ENCODE measurements around the gene SMOC2.

Gene SMOC2

GRCh38 chr6:168485818-168486217 is 44.8 kb downstream of the SMOC2 start:
- DNase-seq (ENCODE audit: low read depth in 2 of 2): no peak

DNA sequence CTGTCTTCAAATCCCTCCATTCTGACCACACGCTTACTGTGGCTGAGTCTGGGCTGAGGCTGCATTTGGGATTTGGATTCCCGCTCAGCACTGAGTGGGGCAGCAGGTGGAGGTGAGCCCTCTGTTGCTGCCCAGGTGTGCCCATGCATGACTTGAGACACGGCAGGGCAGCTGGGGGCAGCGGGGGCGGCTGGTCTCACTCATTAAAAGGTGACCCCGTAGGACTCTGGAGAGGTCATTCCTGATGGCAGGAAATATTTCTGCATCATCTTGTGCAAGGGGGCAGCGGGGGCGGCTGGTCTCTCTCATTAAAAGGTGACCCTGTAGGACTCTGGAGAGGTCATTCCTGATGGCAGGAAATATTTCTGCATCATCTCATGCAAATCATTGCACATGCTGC is 49.8 kb downstream of the SMOC2 start:
- no peak for DNase-seq (ENCODE audit: low read depth in 2 of 2)

DNA sequence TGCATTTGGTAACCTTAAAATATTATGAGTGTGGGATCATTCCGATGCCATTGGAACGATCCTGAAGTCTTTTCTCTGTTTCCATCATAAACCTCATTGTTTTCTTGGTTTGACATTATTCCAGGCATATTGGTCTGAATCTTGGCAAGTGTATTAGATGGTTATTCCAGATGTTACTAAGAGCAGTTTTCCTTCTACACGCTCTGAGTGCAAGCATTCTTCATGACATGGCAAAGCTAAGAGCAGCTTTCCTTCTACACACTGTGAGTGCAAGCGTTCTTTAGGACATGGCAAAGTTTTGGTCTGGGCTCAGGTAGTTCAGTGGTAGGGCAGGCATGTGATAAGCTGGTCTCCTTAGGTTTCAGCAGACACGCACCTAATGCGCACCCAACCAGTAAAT is 53.0 kb downstream of the SMOC2 start:
- no peak for DNase-seq (ENCODE audit: low read depth in 2 of 2)

- no peak for DNase-seq (ENCODE audit: low read depth in 2 of 2)
These were observed 53.7 kb downstream of the SMOC2 start for GRCh38 chr6:168494726-168495125.

GRCh38 chr6:168495133-168495532 is 54.1 kb downstream of the SMOC2 start:
- DNase-seq (ENCODE audit: low read depth in 2 of 2): no peak

- no peak for DNase-seq (ENCODE audit: low read depth in 2 of 2)
These were observed 54.7 kb downstream of the SMOC2 start for GRCh38 chr6:168495636-168496035.

DNA sequence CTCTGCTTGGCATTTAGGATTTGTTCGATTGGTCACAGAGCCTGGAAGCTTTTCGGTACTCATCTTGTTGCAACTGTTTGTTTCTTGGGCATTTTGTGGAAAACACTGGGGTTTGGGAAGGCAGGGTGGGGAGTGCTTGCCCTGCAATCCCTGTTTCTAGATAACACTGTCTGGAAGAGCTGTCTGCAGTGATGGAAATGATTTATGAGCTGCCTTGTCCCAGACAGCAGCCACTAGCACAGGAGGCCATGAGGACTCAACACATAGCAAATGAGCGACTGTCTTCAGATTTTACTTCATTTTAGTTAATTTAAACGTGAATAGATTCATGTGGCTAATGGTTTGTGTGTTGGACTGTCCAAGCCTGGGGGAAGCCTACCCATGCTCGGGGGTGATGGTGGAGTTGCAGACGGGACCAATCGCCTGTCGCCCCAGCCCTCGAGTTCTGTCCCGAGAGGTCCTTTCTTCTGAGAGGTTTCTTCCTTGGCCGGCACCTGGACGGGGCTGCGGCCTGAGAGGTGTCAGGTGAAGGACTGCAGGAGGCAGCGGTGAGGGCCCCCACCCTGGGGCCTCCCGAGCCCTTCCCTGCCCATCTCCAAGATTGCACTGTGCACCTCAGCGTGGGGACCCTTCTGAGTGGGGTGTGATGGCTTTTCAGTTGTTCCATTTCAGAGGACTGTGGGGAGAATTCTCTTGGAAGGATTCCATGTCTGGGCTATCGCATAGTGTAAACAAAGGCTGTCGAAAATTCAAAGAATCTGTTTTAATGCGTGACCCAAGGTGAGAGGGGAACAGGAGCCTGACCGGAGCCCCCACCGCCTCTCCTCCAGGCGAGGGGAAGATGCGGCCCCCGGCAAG is 55.4 kb downstream of the SMOC2 start:
- DNase-seq (ENCODE audit: low read depth in 2 of 2): no peak

- DNase-seq (ENCODE audit: low read depth in 2 of 2): no peak
These were observed 56.0 kb downstream of the SMOC2 start for GRCh38 chr6:168496997-168497331.

GRCh38 chr6:168497381-168497780 is 56.4 kb downstream of the SMOC2 start:
- no peak for DNase-seq (ENCODE audit: low read depth in 2 of 2)

- no peak for DNase-seq (ENCODE audit: low read depth in 2 of 2)
These were observed 57.3 kb downstream of the SMOC2 start for GRCh38 chr6:168498161-168498843.

- no peak for DNase-seq (ENCODE audit: low read depth in 2 of 2)
These were observed 58.2 kb downstream of the SMOC2 start for GRCh38 chr6:168499045-168499650.

GRCh38 chr6:168500519-168500918 is 59.5 kb downstream of the SMOC2 start:
- DNase-seq (ENCODE audit: low read depth in 2 of 2): no peak

GRCh38 chr6:168501561-168501960 is 60.6 kb downstream of the SMOC2 start:
- DNase-seq (ENCODE audit: low read depth in 2 of 2): no peak

- no peak for DNase-seq (ENCODE audit: low read depth in 2 of 2)
These were observed 63.4 kb downstream of the SMOC2 start for GRCh38 chr6:168504366-168504765.

DNA sequence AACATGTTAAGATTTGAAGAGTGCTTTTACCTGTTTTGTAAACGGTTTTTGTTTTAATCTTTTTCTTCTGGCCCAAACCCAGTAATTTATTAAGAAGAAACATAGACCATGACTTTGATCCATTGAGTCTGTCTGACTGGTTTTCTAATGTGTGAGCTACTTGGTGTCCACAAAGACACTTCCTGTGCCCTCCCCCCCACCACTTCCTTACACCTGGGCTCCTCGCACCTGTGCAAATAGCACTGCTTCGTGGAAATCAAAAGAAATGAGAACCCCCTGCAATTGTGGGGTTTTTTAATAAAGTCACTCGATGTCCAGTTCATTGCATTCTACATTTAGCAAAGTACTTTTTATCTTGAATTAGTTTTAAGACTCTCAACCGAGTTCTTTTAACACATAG is 65.5 kb downstream of the SMOC2 start:
- no peak for DNase-seq (ENCODE audit: low read depth in 2 of 2)

- DNase-seq (ENCODE audit: low read depth in 2 of 2): no peak
These were observed 66.3 kb downstream of the SMOC2 start for GRCh38 chr6:168507297-168507696.

DNA sequence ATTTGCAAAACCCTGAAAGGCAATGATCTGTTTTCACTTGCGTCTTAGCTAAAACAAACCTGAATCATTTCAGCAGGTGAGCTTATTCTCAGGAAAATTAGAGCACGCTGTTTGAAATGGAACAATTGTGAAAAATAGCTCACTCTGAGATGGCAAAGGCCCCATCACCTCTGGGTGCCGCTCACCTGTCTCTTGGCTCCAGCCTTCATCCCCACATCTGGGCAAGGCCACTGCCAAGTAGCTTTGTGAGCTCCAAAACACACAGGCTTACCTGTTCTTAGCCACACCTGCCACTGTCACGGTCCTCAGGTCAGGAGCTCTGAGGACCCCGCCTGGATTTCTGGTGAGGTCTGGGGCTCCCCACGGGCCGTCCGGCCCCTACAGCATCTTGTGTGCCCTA is 66.7 kb downstream of the SMOC2 start:
- DNase-seq (ENCODE audit: low read depth in 2 of 2): no peak

GRCh38 chr6:168508903-168509302 is 67.9 kb downstream of the SMOC2 start:
- DNase-seq (ENCODE audit: low read depth in 2 of 2): no peak

DNA sequence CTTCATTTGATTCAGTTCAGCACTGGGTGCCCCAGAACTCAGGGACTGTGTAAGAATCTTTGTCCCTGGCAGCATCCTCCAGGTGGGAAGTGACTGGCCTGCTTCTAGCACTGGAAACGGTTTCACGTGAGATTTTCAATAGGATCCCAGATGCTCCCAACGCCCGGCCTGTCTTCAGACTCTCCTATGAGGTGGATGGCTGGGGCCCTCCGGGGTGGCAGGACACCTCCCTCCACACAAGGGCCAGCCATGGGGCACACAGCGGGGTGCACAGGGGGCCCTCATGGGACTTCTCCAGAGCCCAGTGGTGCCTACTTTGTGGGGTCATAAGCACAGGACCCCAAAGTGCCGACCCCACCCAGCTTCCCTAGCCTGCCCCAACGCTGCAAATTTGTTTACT is 72.8 kb downstream of the SMOC2 start:
- no peak for DNase-seq (ENCODE audit: low read depth in 2 of 2)

- DNase-seq (ENCODE audit: low read depth in 2 of 2): no peak
These were observed 73.2 kb downstream of the SMOC2 start for GRCh38 chr6:168514216-168514615.

- DNase-seq (ENCODE audit: low read depth in 2 of 2): no peak
These were observed 74.4 kb downstream of the SMOC2 start for GRCh38 chr6:168515376-168515775.

GRCh38 chr6:168516944-168517741 is 76.2 kb downstream of the SMOC2 start:
- no peak for DNase-seq (ENCODE audit: low read depth in 2 of 2)
